H9 (cell line): ENCODE data around the gene TPBGL. TPM values are rescaled to one million over a fixed set of nuclear protein-coding genes. Genes with fewer than 3 reads are reported as not detected.

Experiments
- DNase-seq: peaks from one replicate; pipeline ENCODE4 v3.0.0-alpha.2; 2017
- H2AFZ ChIP-seq: one replicate; pipeline ENCODE4 v1.6.1; 2013; ENCODE audit warnings: mild to moderate bottlenecking, low read length, control low read depth, moderate library complexity
- H2AK5ac ChIP-seq: 2 replicates; pipeline ENCODE4 v1.6.1; 2013; ENCODE audit warnings: low read length, control low read depth, mixed read lengths; ENCODE audit not compliant: insufficient read length
- H2BK120ac ChIP-seq: one replicate; pipeline ENCODE4 v1.6.1; 2013; ENCODE audit warnings: low read depth, mild to moderate bottlenecking, low read length, control low read depth, inconsistent platforms; ENCODE audit not compliant: poor library complexity, severe bottlenecking
- H2BK12ac ChIP-seq: 2 replicates; pipeline ENCODE4 v1.6.1; 2013; ENCODE audit warnings: low read length, control low read depth, mixed read lengths, low read depth; ENCODE audit not compliant: insufficient read length
- H2BK15ac ChIP-seq: 2 replicates; pipeline ENCODE4 v1.6.1; 2013; ENCODE audit warnings: low read depth, low read length, control low read depth
- H2BK20ac ChIP-seq: one replicate; pipeline ENCODE4 v1.6.1; 2013; ENCODE audit warnings: low read depth, mild to moderate bottlenecking, low read length, control low read depth, inconsistent platforms; ENCODE audit not compliant: poor library complexity, severe bottlenecking
- H2BK5ac ChIP-seq: 2 replicates; pipeline ENCODE4 v1.6.1; 2013; ENCODE audit warnings: low read length, control low read depth, mixed read lengths; ENCODE audit not compliant: insufficient read length
- H3K14ac ChIP-seq: 2 replicates; pipeline ENCODE4 v1.6.1; 2013; ENCODE audit warnings: low read length, control low read depth; ENCODE audit not compliant: insufficient read depth
- H3K18ac ChIP-seq: 2 replicates; pipeline ENCODE4 v1.6.1; 2013; ENCODE audit warnings: low read depth, mild to moderate bottlenecking, mixed read lengths, low read length, control low read depth; ENCODE audit not compliant: insufficient read length
- H3K23ac ChIP-seq: 2 replicates; pipeline ENCODE4 v1.6.1; 2013; ENCODE audit warnings: low read length, control low read depth, mixed read lengths, low read depth; ENCODE audit not compliant: insufficient read length
- H3K23me2 ChIP-seq: 2 replicates; pipeline ENCODE4 v1.6.1; 2013; ENCODE audit warnings: low read depth, mild to moderate bottlenecking, mixed read lengths, low read length, control low read depth; ENCODE audit not compliant: insufficient read length, poor library complexity, severe bottlenecking
- H3K27ac ChIP-seq: 2 replicates; pipeline ENCODE4 v1.5.1; 2013; ENCODE audit warnings: low read length, control low read depth, mixed read lengths, low read depth; ENCODE audit not compliant: insufficient read length
- H3K27me3 ChIP-seq: 2 replicates; pipeline ENCODE4 v1.6.1; 2013; ENCODE audit warnings: low read length, control low read depth, inconsistent platforms; ENCODE audit not compliant: insufficient read depth
- H3K4ac ChIP-seq: 2 replicates; pipeline ENCODE4 v1.6.1; 2013; ENCODE audit warnings: low read depth, mild to moderate bottlenecking, control low read depth, inconsistent platforms, low read length, moderate library complexity
- H3K4me1 ChIP-seq: 2 replicates; pipeline ENCODE4 v1.6.1; 2013; ENCODE audit warnings: low read length, control low read depth, inconsistent platforms; ENCODE audit not compliant: insufficient read depth
- H3K4me2 ChIP-seq: 2 replicates; pipeline ENCODE4 v1.6.1; 2013; ENCODE audit warnings: low read length, control low read depth, mixed read lengths; ENCODE audit not compliant: insufficient read length, insufficient read depth
- H3K56ac ChIP-seq: 2 replicates; pipeline ENCODE4 v1.6.1; 2013; ENCODE audit warnings: low read depth, mild to moderate bottlenecking, mixed read lengths, low read length, control low read depth; ENCODE audit not compliant: insufficient read length
- H3K79me1 ChIP-seq: 2 replicates; pipeline ENCODE4 v1.6.1; 2013; ENCODE audit warnings: low read depth, mild to moderate bottlenecking, moderate library complexity, low read length, control low read depth, inconsistent platforms; ENCODE audit not compliant: insufficient read depth, poor library complexity, severe bottlenecking
- H3K79me2 ChIP-seq: 2 replicates; pipeline ENCODE4 v1.6.1; 2013; ENCODE audit warnings: low read length, control low read depth, inconsistent platforms; ENCODE audit not compliant: insufficient read depth
- H3K9ac ChIP-seq: 2 replicates; pipeline ENCODE4 v1.6.1; 2013; ENCODE audit warnings: low read length, control low read depth, mixed read lengths; ENCODE audit not compliant: insufficient read length; ENCODE audit errors: extremely low read depth
- H3K9me3 ChIP-seq: one replicate; pipeline ENCODE4 v1.6.1; 2013; ENCODE audit warnings: low read depth, low read length, inconsistent platforms; ENCODE audit not compliant: control insufficient read depth
- H3T11ph ChIP-seq: one replicate; pipeline ENCODE4 v1.6.1; 2013; ENCODE audit warnings: mild to moderate bottlenecking, low read length, control low read depth, inconsistent platforms
- H4K20me1 ChIP-seq: one replicate; pipeline ENCODE4 v1.6.1; 2013; ENCODE audit not compliant: control insufficient read depth, insufficient read length, insufficient read depth
- H4K5ac ChIP-seq: 2 replicates; pipeline ENCODE4 v1.6.1; 2013; ENCODE audit warnings: low read depth, mild to moderate bottlenecking, mixed read lengths, low read length, control low read depth; ENCODE audit not compliant: insufficient read length
- H4K8ac ChIP-seq: replicated peaks from 2 replicates; pipeline ENCODE4 v1.6.1; 2013; ENCODE audit warnings: low read length, control low read depth, mixed read lengths, low read depth; ENCODE audit not compliant: insufficient read length
- H4K91ac ChIP-seq: 2 replicates; pipeline ENCODE4 v1.6.1; 2013; ENCODE audit warnings: low read depth, mild to moderate bottlenecking, moderate library complexity, mixed read lengths, low read length, control low read depth; ENCODE audit not compliant: insufficient read length
- H3K27ac Mint-ChIP-seq, 3 experiments: 2 replicates in 2 of 3; 3 replicates in 1 of 3; pipeline ENCODE4 v1.8.0; 2020 to 2021; ENCODE audit warnings: mixed read lengths in 3 of 3, mild to moderate bottlenecking in 1 of 3, moderate library complexity in 1 of 3
- H3K27me3 Mint-ChIP-seq: 2 replicates; pipeline ENCODE4 v1.8.0; 2021; ENCODE audit warnings: low read depth, mild to moderate bottlenecking, moderate library complexity, mixed read lengths
- H3K36me3 Mint-ChIP-seq, 3 experiments: 2 replicates in 2 of 3; 3 replicates in 1 of 3; pipeline ENCODE4 v1.8.0; 2020 to 2021; ENCODE audit warnings: low read depth in 3 of 3, mixed read lengths in 3 of 3; ENCODE audit not compliant: insufficient read depth in 1 of 3
- H3K4me1 Mint-ChIP-seq, 2 experiments: 2 replicates each; pipeline ENCODE4 v1.8.0; 2020; ENCODE audit warnings: mixed read lengths in 2 of 2
- H3K4me3 Mint-ChIP-seq, 2 experiments: 2 replicates in 1 of 2; 3 replicates in 1 of 2; pipeline ENCODE4 v1.8.0; 2020 to 2021; ENCODE audit warnings: mild to moderate bottlenecking in 2 of 2, mixed read lengths in 2 of 2, moderate library complexity in 1 of 2
- H3K9me3 Mint-ChIP-seq, 2 experiments: 2 replicates in 1 of 2; 3 replicates in 1 of 2; pipeline ENCODE4 v1.8.0; 2020; ENCODE audit warnings: mild to moderate bottlenecking in 2 of 2, mixed read lengths in 2 of 2, moderate library complexity in 1 of 2
- WGBS: extraction: QIAGEN DNeasy Blood & Tissue Kit; methylation state at CpG from one replicate; pipeline ENCODE4 v1.1.7; 2013; ENCODE audit warnings: missing lambda C conversion rate, low lambda C conversion rate, mixed read lengths; ENCODE audit not compliant: insufficient read length; ENCODE audit errors: extremely low coverage; 5-methylcytosine and 5-hydroxymethylcytosine counted together
- total RNA-seq: library from RNA; stranded (reverse); gene quantifications from 2 replicates; pipeline ENCODE4 v1.2.1, GENCODE V29; 2021
- TF ChIP-seq, protein P1 (sequence below): fragments of 200-600 bp; sonication (generic); conservative IDR thresholded peaks from 3 replicates; pipeline ENCODE4 v1.8.0; 2021; ENCODE audit warnings: antibody characterized with exemption, mild to moderate bottlenecking

TPBGL gene
- total RNA-seq, 1 experiment from 2014 or later = 0.61 TPM

DNA sequence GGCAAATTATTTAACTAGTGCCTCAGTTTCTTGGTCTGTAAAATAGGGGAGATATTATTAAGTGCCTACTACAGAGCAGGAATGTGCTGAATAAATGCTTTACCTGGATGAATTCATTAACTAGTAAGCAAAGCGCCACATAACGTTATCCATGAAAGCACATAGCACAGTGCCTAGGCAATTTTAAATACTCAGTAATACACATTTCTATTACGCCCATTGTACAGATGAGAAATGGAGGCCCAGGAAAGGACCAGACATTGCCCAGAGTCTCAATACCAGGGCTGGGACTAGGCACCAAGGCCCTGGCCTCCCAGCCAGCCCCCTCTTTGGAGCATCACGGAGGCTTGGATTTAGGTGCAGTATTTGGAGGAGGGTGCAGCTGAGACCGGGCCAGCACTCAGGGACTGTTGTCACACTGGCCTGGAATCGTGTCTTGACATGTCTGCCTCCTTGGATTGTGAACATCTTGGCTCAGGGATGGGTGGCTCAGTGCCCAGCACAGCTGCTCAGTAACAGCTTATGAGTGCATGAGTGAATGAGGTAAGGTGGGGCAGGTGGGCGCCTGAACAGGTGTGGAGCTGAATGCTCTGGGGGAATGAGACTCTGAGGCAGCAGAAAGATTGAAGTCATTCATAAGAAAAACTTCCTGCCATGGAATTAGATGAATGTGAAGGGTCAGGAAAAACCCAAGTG is 42.1 kb upstream of the TPBGL start:
- Histone ChIP-seq H2BK20ac (no peak overlapping the region), H3K4ac (no peak overlapping the region), H2BK5ac (no peak overlapping the region), H4K5ac (no peak overlapping the region), H4K8ac (no peak overlapping the region), H2AFZ (no peak overlapping the region), H3K9ac (no peak overlapping the region), H3K14ac (no peak overlapping the region), H2BK15ac (no peak overlapping the region), H3K23ac (no peak overlapping the region), H3K23me2 (no peaks in the 10 kb centered on the region), H3K4me2 (no peak overlapping the region), H3K27ac (no peak overlapping the region), H4K91ac (no peak overlapping the region), H3K79me2 (no peaks in the 10 kb centered on the region), H3K9me3 (no peaks in the 10 kb centered on the region), H3K18ac (no peak overlapping the region), H3K4me1 (peaks cover 6% of the 10 kb centered on the region; the same call in 1 of the 2 replicates), H3K56ac (no peak overlapping the region), H3K27me3 (no peaks in the 10 kb centered on the region), H3K79me1 (no peaks in the 10 kb centered on the region), H3T11ph (no peak overlapping the region), H2AK5ac (no peak overlapping the region), H4K20me1 (no peaks in the 10 kb centered on the region), H2BK120ac (no peak overlapping the region), H2BK12ac (no peak overlapping the region)
- Mint-ChIP-seq H3K9me3 (no peaks in the 10 kb centered on the region), H3K4me3 (no peak overlapping the region), H3K27me3 (no peaks in the 10 kb centered on the region; the same call in 1 of the 2 replicates), H3K36me3 (no peaks in the 10 kb centered on the region; a peak in 1 of 7 replicates), H3K4me1 (peaks cover 28% of the 10 kb centered on the region in 2 experiments), H3K27ac (no peak overlapping the region)
- no CpG with 5 or more reads among the region's 7 CpGs for WGBS
- DNase-seq = no peak
- TF ChIP-seq, protein P1, sequence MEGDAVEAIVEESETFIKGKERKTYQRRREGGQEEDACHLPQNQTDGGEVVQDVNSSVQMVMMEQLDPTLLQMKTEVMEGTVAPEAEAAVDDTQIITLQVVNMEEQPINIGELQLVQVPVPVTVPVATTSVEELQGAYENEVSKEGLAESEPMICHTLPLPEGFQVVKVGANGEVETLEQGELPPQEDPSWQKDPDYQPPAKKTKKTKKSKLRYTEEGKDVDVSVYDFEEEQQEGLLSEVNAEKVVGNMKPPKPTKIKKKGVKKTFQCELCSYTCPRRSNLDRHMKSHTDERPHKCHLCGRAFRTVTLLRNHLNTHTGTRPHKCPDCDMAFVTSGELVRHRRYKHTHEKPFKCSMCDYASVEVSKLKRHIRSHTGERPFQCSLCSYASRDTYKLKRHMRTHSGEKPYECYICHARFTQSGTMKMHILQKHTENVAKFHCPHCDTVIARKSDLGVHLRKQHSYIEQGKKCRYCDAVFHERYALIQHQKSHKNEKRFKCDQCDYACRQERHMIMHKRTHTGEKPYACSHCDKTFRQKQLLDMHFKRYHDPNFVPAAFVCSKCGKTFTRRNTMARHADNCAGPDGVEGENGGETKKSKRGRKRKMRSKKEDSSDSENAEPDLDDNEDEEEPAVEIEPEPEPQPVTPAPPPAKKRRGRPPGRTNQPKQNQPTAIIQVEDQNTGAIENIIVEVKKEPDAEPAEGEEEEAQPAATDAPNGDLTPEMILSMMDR = no peak
